HG02763 (cell line): ENCODE results near the gene ILRUN.
"Not testable (repeated sequence)": the region's sequence is repeated elsewhere in the genome, so short reads cannot be mapped to it uniquely, and the experiment has no call there.

ENCODE experiments used
- ATAC-seq: cut with Tn5 transposase; IDR thresholded peaks from one replicate; pipeline ENCODE4 v1.9.1; 2021; ENCODE audit warnings: mild to moderate bottlenecking, moderate library complexity; ENCODE audit not compliant: unreplicated experiment

Gene ILRUN

GRCh38 chr6:34667481-34668238, 28.9 kb downstream of the ILRUN start:
- ATAC-seq: no peak

- no peak for ATAC-seq
Measured at GRCh38 chr6:34665019-34665418, 31.5 kb downstream of the ILRUN start.

- ATAC-seq: no peak
Measured at GRCh38 chr6:34664256-34664971, 32.2 kb downstream of the ILRUN start.

GRCh38 chr6:34663831-34664255, 32.7 kb downstream of the ILRUN start:
- ATAC-seq: no peak

- no peak for ATAC-seq
Measured at GRCh38 chr6:34663371-34663770, 33.2 kb downstream of the ILRUN start.

GRCh38 chr6:34661357-34661756, 35.2 kb downstream of the ILRUN start:
- ATAC-seq: no peak

- ATAC-seq: no peak
Measured at GRCh38 chr6:34658605-34659265, 37.8 kb downstream of the ILRUN start.

- ATAC-seq: not testable (repeated sequence)
Measured at GRCh38 chr6:34657979-34658480, 38.5 kb downstream of the ILRUN start.

- no peak for ATAC-seq
Measured at GRCh38 chr6:34657307-34657978, 39.1 kb downstream of the ILRUN start.

- ATAC-seq: no peak
Measured at GRCh38 chr6:34657037-34657306, 39.6 kb downstream of the ILRUN start.

GRCh38 chr6:34656378-34657036, 40.1 kb downstream of the ILRUN start:
- peak; percentile 83 for ATAC-seq

- ATAC-seq: peak; percentile 9
Measured at GRCh38 chr6:34655876-34656377, 40.6 kb downstream of the ILRUN start.

GRCh38 chr6:34654061-34654710, 42.4 kb downstream of the ILRUN start:
- ATAC-seq: no peak

- ATAC-seq: no peak
Measured at GRCh38 chr6:34652263-34652662, 44.3 kb downstream of the ILRUN start.

GRCh38 chr6:34650823-34651222, 45.7 kb downstream of the ILRUN start:
- ATAC-seq: no peak

- not testable (repeated sequence) for ATAC-seq
Measured at GRCh38 chr6:34650232-34650631, 46.3 kb downstream of the ILRUN start.

GRCh38 chr6:34648806-34649205, 47.8 kb downstream of the ILRUN start:
- ATAC-seq: no peak
